ENCODE data around the gene SETD7.
A peak's percentile ranks its signal among the peaks of the same experiment; 100 is the strongest.
"Not testable (repeated sequence)": the region's sequence is repeated elsewhere in the genome, so short reads cannot be mapped to it uniquely, and the experiment has no call there.

Gene SETD7

GRCh38 chr4:139461022-139461628, 94.9 kb downstream of the SETD7 start:
- no peak for DNase-seq

- DNase-seq, result no peak
These were observed 95.5 kb downstream of the SETD7 start for GRCh38 chr4:139460565-139460964.

GRCh38 chr4:139458999-139459398, 97.0 kb downstream of the SETD7 start:
- no peak for DNase-seq

- DNase-seq, result no peak
These were observed 97.5 kb downstream of the SETD7 start for GRCh38 chr4:139458543-139458942.

- DNase-seq, result no peak
These were observed 98.7 kb downstream of the SETD7 start for GRCh38 chr4:139457318-139457717.

GRCh38 chr4:139455126-139455538, 100.9 kb downstream of the SETD7 start:
- DNase-seq, result no peak

- DNase-seq, result no peak
These were observed 101.6 kb downstream of the SETD7 start, which contains the start of gene RAB33B for GRCh38 chr4:139454111-139455045. TSS of gene RAB33B (plus strand) at chr4:139454121. CDS start at chr4:139454196, 75 bp downstream.

- DNase-seq, result peak; percentile 97
These were observed 102.5 kb downstream of the SETD7 start for GRCh38 chr4:139453371-139454110.

GRCh38 chr4:139453041-139453370, 103.0 kb downstream of the SETD7 start:
- DNase-seq, result peak; percentile 86

- DNase-seq, result no peak
These were observed 104.0 kb downstream of the SETD7 start for GRCh38 chr4:139451997-139452396.

- DNase-seq, result no peak
These were observed 105.4 kb downstream of the SETD7 start for GRCh38 chr4:139450586-139450985.

- not testable (repeated sequence) for DNase-seq
These were observed 108.9 kb downstream of the SETD7 start for GRCh38 chr4:139447078-139447477.
